Sigmoid colon (tissue), 4 donors: Measurements from ENCODE around the gene HMX3.

ENCODE experiments used
- CTCF ChIP-seq, 4 experiments: fragments of 450-650 bp in 3 of 4; fragments of 200-600 bp in 1 of 4; IDR thresholded peaks; one replicate each; pipeline ENCODE4 v1.5.1; 2016 to 2019; ENCODE audit warnings: antibody characterized with exemption in 4 of 4, mild to moderate bottlenecking in 3 of 4, moderate library complexity in 2 of 4
- EP300 ChIP-seq, 4 donors: sonication (generic); formaldehyde crosslinking; IDR thresholded peaks; one replicate each; pipeline ENCODE4 v1.6.1; 2017; ENCODE audit warnings: antibody characterized with exemption in 4 of 4
- POLR2A ChIP-seq, 2 donors: fragments of 450-650 bp; IDR thresholded peaks; one replicate each; pipeline ENCODE4 v1.6.1; 2016; ENCODE audit warnings: antibody characterized with exemption in 2 of 2, mild to moderate bottlenecking in 2 of 2, moderate library complexity in 2 of 2

GRCh38 chr10:123132576-123133477 lies 2.9 kb upstream of the HMX3 start:
- peak; percentile 53 to 89 (median 84) for TF ChIP-seq CTCF (IDR thresholded peaks at IDR 0.05)
- TF ChIP-seq POLR2A (IDR thresholded peaks at IDR 0.05): no peak
- TF ChIP-seq EP300 (IDR thresholded peaks at IDR 0.05): no peak
